ENCODE measurements around the gene TNFSF12.

Gene TNFSF12

GRCh38 chr17:7589204-7589868 is 40.5 kb downstream of the TNFSF12 start:
- DNase-seq = no peak
- H3K4me2 ChIP-seq (ENCODE audit: low read depth, low read length) = no peak overlapping the region
- no peak for TF ChIP-seq EZH2 (optimal IDR thresholded peaks at IDR 0.05; ENCODE audit: low read depth, low read length)
- TF ChIP-seq EZH2phosphoT487 (IDR thresholded peaks at IDR 0.05; ENCODE audit: low read length) = no peak
- TF ChIP-seq CTCF (IDR thresholded peaks at IDR 0.05; ENCODE audit: low read length) = no peak; the same call in 1 of the 2 replicates
- no peaks in the 10 kb centered on the region for H3K36me3 ChIP-seq (replicated peaks; ENCODE audit: insufficient read depth, low read length)
- H3K9me3 ChIP-seq (replicated peaks; ENCODE audit: insufficient read depth, low read length) = no peaks in the 10 kb centered on the region
- H3K4me3 ChIP-seq (ENCODE audit: low read length) = no peak overlapping the region
- peaks cover 23% of the 10 kb centered on the region for H3K79me2 ChIP-seq (ENCODE audit: low read length)
- no peaks in the 10 kb centered on the region for H3K9me2 ChIP-seq (replicated peaks; ENCODE audit: insufficient read depth, low read length)
- H3K27me3 ChIP-seq (replicated peaks; ENCODE audit: insufficient read depth, low read length) = no peaks in the 10 kb centered on the region
- 0 out of 2 replicates have a peak, but pooled peaks cover 2% of the 10 kb centered on the region for H3K4me1 ChIP-seq (ENCODE audit: low read length)
- no peak overlapping the region for H2AFZ ChIP-seq (ENCODE audit: low read length)
- H4K20me1 ChIP-seq (ENCODE audit: insufficient read depth, low read length) = no peaks in the 10 kb centered on the region
- no peak overlapping the region for H3K9ac ChIP-seq (ENCODE audit: low read length)
- H3F3A ChIP-seq (ENCODE audit: insufficient read depth, low read length) = peaks cover 9% of the 10 kb centered on the region; the same call in 1 of the 2 replicates
- no peak overlapping the region for H3K27ac ChIP-seq (ENCODE audit: low read length)

GRCh38 chr17:7589891-7590691 is 41.2 kb downstream of the TNFSF12 start, which contains the start of gene SOX15:
TSS of gene SOX15 (minus strand) at chr17:7590094. CDS start at chr17:7589676, 418 bp downstream.
- Histone ChIP-seq H3K4me1 (ENCODE audit: low read length) (no peaks in the 10 kb centered on the region), H3K9me2 (replicated peaks; ENCODE audit: insufficient read depth, low read length) (no peaks in the 10 kb centered on the region), H3K4me2 (ENCODE audit: low read depth, low read length) (no peak within 1 kb of the TSS), H3K27me3 (replicated peaks; ENCODE audit: insufficient read depth, low read length) (no peaks in the 10 kb centered on the region), H3K9me3 (replicated peaks; ENCODE audit: insufficient read depth, low read length) (no peaks in the 10 kb centered on the region), H3K27ac (ENCODE audit: low read length) (no peak within 1 kb of the TSS), H3K79me2 (ENCODE audit: low read length) (peaks cover 15% of the 10 kb centered on the region), H3F3A (ENCODE audit: insufficient read depth, low read length) (0 out of 2 replicates have a peak, but pooled peaks cover 8% of the 10 kb centered on the region), H3K9ac (ENCODE audit: low read length) (no peak within 1 kb of the TSS), H2AFZ (ENCODE audit: low read length) (no peak within 1 kb of the TSS), H3K36me3 (replicated peaks; ENCODE audit: insufficient read depth, low read length) (no peaks in the 10 kb centered on the region), H3K4me3 (ENCODE audit: low read length) (no peak within 1 kb of the TSS), H4K20me1 (ENCODE audit: insufficient read depth, low read length) (no peaks in the 10 kb centered on the region)
- DNase-seq = no peak
- TF ChIP-seq EZH2phosphoT487 (IDR thresholded peaks at IDR 0.05; ENCODE audit: low read length) = no peak
- TF ChIP-seq EZH2 (optimal IDR thresholded peaks at IDR 0.05; ENCODE audit: low read depth, low read length) = no peak
- TF ChIP-seq CTCF (IDR thresholded peaks at IDR 0.05; ENCODE audit: low read length) = no peak

GRCh38 chr17:7590743-7591142 is 41.9 kb downstream of the TNFSF12 start:
- DNase-seq = no peak
- no peak overlapping the region for H3K9ac ChIP-seq (ENCODE audit: low read length)
- H3K36me3 ChIP-seq (replicated peaks; ENCODE audit: insufficient read depth, low read length) = no peaks in the 10 kb centered on the region; the same call in 1 of the 2 replicates
- no peak overlapping the region for H3K27ac ChIP-seq (ENCODE audit: low read length)
- no peaks in the 10 kb centered on the region for H4K20me1 ChIP-seq (ENCODE audit: insufficient read depth, low read length)
- no peaks in the 10 kb centered on the region for H3K27me3 ChIP-seq (replicated peaks; ENCODE audit: insufficient read depth, low read length)
- no peaks in the 10 kb centered on the region for H3K9me3 ChIP-seq (replicated peaks; ENCODE audit: insufficient read depth, low read length)
- TF ChIP-seq CTCF (IDR thresholded peaks at IDR 0.05; ENCODE audit: low read length) (no peak), EZH2 (optimal IDR thresholded peaks at IDR 0.05; ENCODE audit: low read depth, low read length) (no peak), EZH2phosphoT487 (IDR thresholded peaks at IDR 0.05; ENCODE audit: low read length) (no peak)
- H3K79me2 ChIP-seq (ENCODE audit: low read length) = peaks cover 9% of the 10 kb centered on the region
- no peak overlapping the region for H3K4me3 ChIP-seq (ENCODE audit: low read length)
- H3K4me2 ChIP-seq (ENCODE audit: low read depth, low read length) = no peak overlapping the region
- no peaks in the 10 kb centered on the region for H3K4me1 ChIP-seq (ENCODE audit: low read length)
- 0 out of 2 replicates have a peak, but pooled peaks cover 8% of the 10 kb centered on the region for H3F3A ChIP-seq (ENCODE audit: insufficient read depth, low read length)
- H3K9me2 ChIP-seq (replicated peaks; ENCODE audit: insufficient read depth, low read length) = no peaks in the 10 kb centered on the region
- no peak overlapping the region for H2AFZ ChIP-seq (ENCODE audit: low read length)
